Measurements from ENCODE around the gene C2CD2. TPM values are rescaled to one million over a fixed set of nuclear protein-coding genes. Genes with fewer than 3 reads are reported as not detected.

Gene C2CD2
- total RNA-seq, 1 experiment from 2014 or later = 50.4 TPM

GRCh38 chr21:41942457-41942856 is 11.4 kb downstream of the C2CD2 start:
- no peaks in the 10 kb centered on the region for H3K27me3 ChIP-seq (ENCODE audit: low read length)
- ATAC-seq = no peak
- no peak overlapping the region for H3K4me2 ChIP-seq (ENCODE audit: low read length)
- H2AFZ ChIP-seq (ENCODE audit: low read length) = no peak overlapping the region
- intact Hi-C loops (cut with micrococcal nuclease) = no loop called here
- no TSS peak for BruUV-seq (replicated peaks)
- POLR2A ChIA-PET (ENCODE audit: unreplicated experiment) = no interaction called here
- H3K4me3 ChIP-seq (ENCODE audit: low read length) = no peak overlapping the region
- H3K9me2 ChIP-seq (replicated peaks; ENCODE audit: low read length) = no peaks in the 10 kb centered on the region
- H3K9ac ChIP-seq (ENCODE audit: low read length) = no peak overlapping the region
- no peaks in the 10 kb centered on the region for H3K9me3 ChIP-seq (ENCODE audit: low read length)
- DNase-seq = no peak
- no peaks in the 10 kb centered on the region for H3F3A ChIP-seq (ENCODE audit: low read length, unreplicated experiment)
- TF ChIP-seq EZH2 (IDR thresholded peaks at IDR 0.05; ENCODE audit: low read length, unreplicated experiment) = no peak
- no peak for TF ChIP-seq EZH2phosphoT487 (IDR thresholded peaks at IDR 0.05; ENCODE audit: borderline replicate concordance, low read length)
- no peak for TF ChIP-seq CTCF (conservative IDR thresholded peaks at IDR 0.05; ENCODE audit: low read depth, low read length)
- H3K36me3 ChIP-seq (ENCODE audit: low read depth, low read length) = peaks cover 12% of the 10 kb centered on the region
- H4K20me1 ChIP-seq (ENCODE audit: low read length) = peaks cover 41% of the 10 kb centered on the region; the same call in 1 of the 2 replicates
- CTCF ChIA-PET = interaction anchor here (1.2 kb wide), 1 partner anchor 9 kb away, joined by 4 read pairs; no protein-coding TSS in a partner anchor
- H3K4me1 ChIP-seq (ENCODE audit: insufficient read depth, low read length) = no peaks in the 10 kb centered on the region
- H3K27ac ChIP-seq (ENCODE audit: low read length) = no peak overlapping the region
- H3K79me2 ChIP-seq (ENCODE audit: low read length) = peaks cover 74% of the 10 kb centered on the region

GRCh38 chr21:41941941-41942340 is 11.9 kb downstream of the C2CD2 start:
- H3K27ac ChIP-seq (ENCODE audit: low read length) = no peak overlapping the region
- peaks cover 12% of the 10 kb centered on the region for H3K36me3 ChIP-seq (ENCODE audit: low read depth, low read length)
- no peak overlapping the region for H2AFZ ChIP-seq (ENCODE audit: low read length)
- H3K9me3 ChIP-seq (ENCODE audit: low read length) = no peaks in the 10 kb centered on the region
- H3K79me2 ChIP-seq (ENCODE audit: low read length) = peaks cover 75% of the 10 kb centered on the region
- H3K4me3 ChIP-seq (ENCODE audit: low read length) = no peak overlapping the region
- peaks cover 41% of the 10 kb centered on the region; the same call in 1 of the 2 replicates for H4K20me1 ChIP-seq (ENCODE audit: low read length)
- H3K9ac ChIP-seq (ENCODE audit: low read length) = no peak overlapping the region
- H3K4me2 ChIP-seq (ENCODE audit: low read length) = no peak overlapping the region
- no peaks in the 10 kb centered on the region for H3K27me3 ChIP-seq (ENCODE audit: low read length)
- ATAC-seq (no peak), DNase-seq (no peak)
- TF ChIP-seq EZH2 (IDR thresholded peaks at IDR 0.05; ENCODE audit: low read length, unreplicated experiment) = no peak
- TF ChIP-seq CTCF (conservative IDR thresholded peaks at IDR 0.05; ENCODE audit: low read depth, low read length) = no peak
- H3K4me1 ChIP-seq (ENCODE audit: insufficient read depth, low read length) = no peaks in the 10 kb centered on the region
- intact Hi-C loops (cut with micrococcal nuclease) = no loop called here
- ChIA-PET POLR2A (ENCODE audit: unreplicated experiment) (no interaction called here), CTCF (no interaction called here)
- BruUV-seq (replicated peaks) = no TSS peak
- no peaks in the 10 kb centered on the region for H3F3A ChIP-seq (ENCODE audit: low read length, unreplicated experiment)
- no peaks in the 10 kb centered on the region for H3K9me2 ChIP-seq (replicated peaks; ENCODE audit: low read length)

GRCh38 chr21:41940431-41940830 is 13.4 kb downstream of the C2CD2 start:
- Histone ChIP-seq H3K4me1 (ENCODE audit: insufficient read depth, low read length) (no peaks in the 10 kb centered on the region), H3F3A (ENCODE audit: low read length, unreplicated experiment) (no peaks in the 10 kb centered on the region), H3K9me2 (replicated peaks; ENCODE audit: low read length) (no peaks in the 10 kb centered on the region), H3K27ac (ENCODE audit: low read length) (no peak overlapping the region), H3K36me3 (ENCODE audit: low read depth, low read length) (peaks cover 12% of the 10 kb centered on the region), H3K4me2 (ENCODE audit: low read length) (no peak overlapping the region), H3K4me3 (ENCODE audit: low read length) (no peak overlapping the region), H4K20me1 (ENCODE audit: low read length) (peaks cover 28% of the 10 kb centered on the region; the same call in 1 of the 2 replicates), H3K9ac (ENCODE audit: low read length) (no peak overlapping the region), H3K9me3 (ENCODE audit: low read length) (no peaks in the 10 kb centered on the region), H2AFZ (ENCODE audit: low read length) (no peak overlapping the region), H3K79me2 (ENCODE audit: low read length) (peaks cover 73% of the 10 kb centered on the region), H3K27me3 (ENCODE audit: low read length) (no peaks in the 10 kb centered on the region)
- ChIA-PET CTCF (no interaction called here), POLR2A (ENCODE audit: unreplicated experiment) (no interaction called here)
- DNase-seq = no peak
- intact Hi-C loops (cut with micrococcal nuclease) = no loop called here
- TF ChIP-seq CTCF (conservative IDR thresholded peaks at IDR 0.05; ENCODE audit: low read depth, low read length) (no peak), EZH2phosphoT487 (IDR thresholded peaks at IDR 0.05; ENCODE audit: borderline replicate concordance, low read length) (no peak), EZH2 (IDR thresholded peaks at IDR 0.05; ENCODE audit: low read length, unreplicated experiment) (no peak)
- ATAC-seq = no peak
- no TSS peak for BruUV-seq (replicated peaks)

Measured in PC-3 (cell line).